Mesodermal cell (in vitro differentiated cells): ENCODE measurements around the gene DCLRE1B.

Source experiments
- H3K27ac ChIP-seq: 2 replicates; pipeline ENCODE4 v1.7.0; 2013; ENCODE audit warnings: mild to moderate bottlenecking, low read depth, low read length, moderate library complexity; ENCODE audit not compliant: severe bottlenecking
- H3K36me3 ChIP-seq: 2 replicates; pipeline ENCODE4 v1.7.1; 2013; ENCODE audit warnings: mild to moderate bottlenecking, low read length, moderate library complexity; ENCODE audit not compliant: control insufficient read depth, insufficient read depth
- H3K4me1 ChIP-seq: one replicate; pipeline ENCODE4 v1.7.1; 2013; ENCODE audit warnings: mild to moderate bottlenecking, low read length; ENCODE audit not compliant: insufficient read depth, control insufficient read depth, poor library complexity, severe bottlenecking
- H3K4me3 ChIP-seq: 2 replicates; pipeline ENCODE4 v1.7.0; 2013; ENCODE audit warnings: low read length, control low read depth, mild to moderate bottlenecking; ENCODE audit not compliant: insufficient read depth, poor library complexity, severe bottlenecking; ENCODE audit errors: extremely low read depth
- H3K9me3 ChIP-seq: 2 replicates; pipeline ENCODE4 v1.7.1; 2013; ENCODE audit warnings: mild to moderate bottlenecking, low read length, moderate library complexity; ENCODE audit not compliant: control insufficient read depth
- WGBS, 2 experiments: methylation state at CpG; one replicate each; pipeline ENCODE4 v1.1.5; 2013; ENCODE audit warnings: missing lambda C conversion rate in 2 of 2; ENCODE audit not compliant: insufficient coverage in 2 of 2; 5-methylcytosine and 5-hydroxymethylcytosine counted together

The DCLRE1B gene

DNA sequence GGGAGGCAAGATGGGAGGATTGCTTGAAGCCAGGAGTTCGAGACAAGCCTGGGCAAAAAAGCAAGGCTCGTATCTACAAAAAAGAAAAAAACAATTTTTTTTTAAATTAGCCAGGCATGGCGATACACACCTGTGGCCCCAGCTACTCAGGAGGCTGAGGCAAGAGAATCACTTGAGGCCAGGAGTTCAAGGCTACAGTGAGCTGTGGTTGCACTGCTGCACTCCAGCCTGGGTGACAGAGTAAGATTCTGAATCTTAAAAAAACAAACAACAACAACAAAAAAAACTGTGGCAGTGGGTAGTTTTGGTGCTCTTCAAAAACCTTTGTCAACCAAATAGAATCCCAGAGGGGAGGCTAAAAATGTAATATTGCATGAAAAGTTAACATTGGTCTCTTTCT lies 34.3 kb upstream of the DCLRE1B start:
- H3K36me3 ChIP-seq: no peaks in the 10 kb centered on the region
- WGBS, 2 experiments: 69 to 88% methylated on average over 2 of the region's 3 CpGs
- no peaks in the 10 kb centered on the region for H3K9me3 ChIP-seq
- no peak overlapping the region for H3K4me3 ChIP-seq
- H3K4me1 ChIP-seq: peaks cover 5% of the 10 kb centered on the region
- H3K27ac ChIP-seq: no peak overlapping the region

- H3K4me1 ChIP-seq: peaks cover 5% of the 10 kb centered on the region
- H3K27ac ChIP-seq: no peak within 1 kb of the TSS
- WGBS, 2 experiments: 61 to 74% methylated on average over 4 of the region's 4 CpGs
- no peaks in the 10 kb centered on the region for H3K36me3 ChIP-seq
- no peaks in the 10 kb centered on the region for H3K9me3 ChIP-seq
- no peak within 1 kb of the TSS for H3K4me3 ChIP-seq
Observed at GRCh38 chr1:113871597-113872113, 33.5 kb upstream of the DCLRE1B start, which contains the start of gene PTPN22. TSS of gene PTPN22 (minus strand) at chr1:113871712.

- no peaks in the 10 kb centered on the region for H3K36me3 ChIP-seq
- no peaks in the 10 kb centered on the region for H3K9me3 ChIP-seq
- no peak overlapping the region for H3K4me3 ChIP-seq
- no peak overlapping the region for H3K27ac ChIP-seq
- H3K4me1 ChIP-seq: peaks cover 5% of the 10 kb centered on the region
Observed at GRCh38 chr1:113872219-113872935, 32.7 kb upstream of the DCLRE1B start.

DNA sequence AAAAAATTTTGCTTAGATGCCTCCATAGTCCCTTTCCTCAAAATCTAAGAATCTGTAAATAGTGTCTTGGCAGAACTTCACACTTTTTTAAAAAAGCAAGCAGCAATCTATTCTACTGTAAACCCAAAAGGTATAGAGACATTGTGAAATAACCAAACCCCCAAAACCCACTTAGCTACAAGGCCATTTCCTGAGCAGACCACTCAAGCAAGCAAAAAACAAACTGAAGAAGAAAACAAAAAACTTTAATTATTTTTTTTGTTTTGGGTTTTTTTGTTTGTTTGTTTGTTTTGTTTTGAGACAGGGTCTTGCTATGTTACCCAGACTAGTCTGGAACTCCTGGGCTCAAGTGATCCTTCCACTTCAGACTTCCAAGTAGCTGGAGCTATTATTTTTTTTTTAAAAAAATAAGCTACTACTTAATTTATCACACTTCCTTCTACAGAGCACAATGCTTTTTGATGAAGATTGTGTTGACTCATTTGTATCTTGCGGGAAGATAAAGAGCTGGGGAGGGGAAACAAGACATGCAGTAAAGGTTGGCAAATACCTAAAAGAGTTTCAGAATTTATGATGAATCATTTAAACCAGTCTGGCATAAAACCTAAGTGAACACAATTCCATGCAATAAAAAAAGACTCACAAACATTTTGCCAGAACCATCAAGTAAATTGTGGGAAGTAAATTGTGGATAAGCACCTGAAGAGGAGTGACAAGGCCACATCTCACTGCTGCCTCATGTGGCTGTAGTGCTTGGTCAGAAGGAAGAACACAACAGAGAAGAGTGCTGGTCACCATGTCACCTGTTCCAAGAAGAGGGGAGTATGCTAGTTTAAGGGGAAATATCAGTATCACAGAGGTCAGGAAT lies 30.9 kb upstream of the DCLRE1B start:
- Histone ChIP-seq H3K4me1 (no peaks in the 10 kb centered on the region), H3K27ac (no peak overlapping the region), H3K4me3 (no peak overlapping the region), H3K36me3 (no peaks in the 10 kb centered on the region), H3K9me3 (no peaks in the 10 kb centered on the region)
- no CpG with 5 or more reads among the region's 1 CpG for WGBS, 2 experiments

DNA sequence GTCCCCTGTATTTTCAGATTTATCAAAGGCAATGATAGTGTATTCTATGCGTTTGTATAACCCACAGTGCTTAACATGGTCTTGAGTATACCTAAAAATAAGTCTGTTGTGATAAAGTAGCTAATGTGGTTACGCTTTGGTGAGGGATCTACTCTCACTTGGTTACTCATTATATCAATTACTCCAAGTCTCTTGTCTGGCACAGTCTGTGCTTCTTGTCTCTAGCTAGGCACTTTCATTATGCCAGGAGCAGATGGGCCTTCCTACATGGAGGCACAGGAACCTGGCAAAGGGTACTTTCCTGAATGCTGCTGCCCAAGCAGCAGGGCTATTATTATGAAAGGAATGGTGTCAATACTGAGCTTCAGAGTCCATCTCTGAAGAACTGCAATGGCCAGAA lies 29.4 kb upstream of the DCLRE1B start:
- H3K4me1 ChIP-seq: no peaks in the 10 kb centered on the region
- H3K9me3 ChIP-seq: no peaks in the 10 kb centered on the region
- WGBS, 2 experiments: no CpG with 5 or more reads among the region's 2 CpGs
- no peak overlapping the region for H3K4me3 ChIP-seq
- no peak overlapping the region for H3K27ac ChIP-seq
- H3K36me3 ChIP-seq: no peaks in the 10 kb centered on the region

DNA sequence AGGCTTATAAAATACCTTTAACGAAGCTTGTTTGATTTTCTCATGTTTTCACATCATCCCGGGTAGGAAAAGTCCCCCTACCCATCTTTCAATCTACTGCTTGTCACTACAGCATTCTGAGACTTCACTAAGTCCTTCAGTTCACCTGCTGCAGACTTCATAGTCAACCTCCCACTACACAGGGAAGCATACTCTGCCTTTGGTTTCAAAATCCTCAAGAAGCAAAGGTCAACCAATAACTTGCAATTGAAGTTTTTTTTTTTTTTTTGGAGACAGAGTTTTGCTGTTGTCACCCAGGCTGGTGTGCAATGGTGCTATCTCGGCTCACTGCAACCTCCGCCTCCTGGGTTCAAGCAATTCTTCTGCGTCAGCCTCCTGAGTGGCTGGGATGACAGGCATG lies 28.9 kb upstream of the DCLRE1B start:
- WGBS, 2 experiments: 81 to 94% methylated on average over 2 to 3 of the region's 5 CpGs
- Histone ChIP-seq H3K9me3 (no peaks in the 10 kb centered on the region), H3K27ac (no peak overlapping the region), H3K4me1 (no peaks in the 10 kb centered on the region), H3K36me3 (no peaks in the 10 kb centered on the region), H3K4me3 (no peak overlapping the region)

DNA sequence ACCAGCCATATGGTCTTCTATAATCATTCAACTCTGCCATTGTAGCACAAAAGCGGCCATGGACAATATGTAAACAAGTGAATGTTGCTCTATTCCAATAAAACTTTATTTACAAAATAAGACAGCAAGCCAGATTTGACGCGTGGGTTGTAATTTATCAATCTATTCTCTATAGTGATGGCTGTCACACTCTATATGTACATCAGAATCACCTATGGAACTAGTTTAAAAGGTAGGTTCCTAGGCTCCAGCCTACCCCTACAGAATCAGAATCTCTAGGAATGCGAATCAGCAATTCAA lies 25.4 kb upstream of the DCLRE1B start:
- Histone ChIP-seq H3K4me1 (no peaks in the 10 kb centered on the region), H3K4me3 (no peak overlapping the region), H3K27ac (no peak overlapping the region), H3K9me3 (no peaks in the 10 kb centered on the region), H3K36me3 (no peaks in the 10 kb centered on the region)
- 100% methylated on average over 1 of the region's 4 CpGs; no CpG with 5 or more reads in 1 of the 2 experiments for WGBS, 2 experiments

DNA sequence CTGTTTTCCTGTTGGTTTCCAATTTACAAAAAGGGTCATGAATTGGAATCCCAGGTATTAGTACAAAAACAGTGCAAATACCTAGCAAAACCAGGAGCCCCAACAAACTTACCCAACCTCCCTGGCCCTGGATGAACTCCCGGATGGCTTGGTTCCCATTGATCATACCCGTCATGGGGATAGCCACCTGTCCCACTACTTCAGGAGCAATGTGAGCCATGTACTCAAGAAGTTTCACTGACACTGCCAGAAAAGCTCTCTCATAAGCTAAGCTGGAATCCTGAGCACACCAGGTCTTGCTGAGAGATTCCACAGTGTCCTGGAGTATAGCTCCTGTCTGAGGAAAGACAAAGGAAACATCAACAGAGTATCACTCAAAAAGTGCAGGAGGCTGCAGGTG lies 23.5 kb upstream of the DCLRE1B start:
- Histone ChIP-seq H3K4me3 (no peak overlapping the region), H3K27ac (no peak overlapping the region), H3K9me3 (no peaks in the 10 kb centered on the region), H3K4me1 (no peaks in the 10 kb centered on the region), H3K36me3 (no peaks in the 10 kb centered on the region)
- 71 to 95% methylated on average over 2 of the region's 2 CpGs for WGBS, 2 experiments

DNA sequence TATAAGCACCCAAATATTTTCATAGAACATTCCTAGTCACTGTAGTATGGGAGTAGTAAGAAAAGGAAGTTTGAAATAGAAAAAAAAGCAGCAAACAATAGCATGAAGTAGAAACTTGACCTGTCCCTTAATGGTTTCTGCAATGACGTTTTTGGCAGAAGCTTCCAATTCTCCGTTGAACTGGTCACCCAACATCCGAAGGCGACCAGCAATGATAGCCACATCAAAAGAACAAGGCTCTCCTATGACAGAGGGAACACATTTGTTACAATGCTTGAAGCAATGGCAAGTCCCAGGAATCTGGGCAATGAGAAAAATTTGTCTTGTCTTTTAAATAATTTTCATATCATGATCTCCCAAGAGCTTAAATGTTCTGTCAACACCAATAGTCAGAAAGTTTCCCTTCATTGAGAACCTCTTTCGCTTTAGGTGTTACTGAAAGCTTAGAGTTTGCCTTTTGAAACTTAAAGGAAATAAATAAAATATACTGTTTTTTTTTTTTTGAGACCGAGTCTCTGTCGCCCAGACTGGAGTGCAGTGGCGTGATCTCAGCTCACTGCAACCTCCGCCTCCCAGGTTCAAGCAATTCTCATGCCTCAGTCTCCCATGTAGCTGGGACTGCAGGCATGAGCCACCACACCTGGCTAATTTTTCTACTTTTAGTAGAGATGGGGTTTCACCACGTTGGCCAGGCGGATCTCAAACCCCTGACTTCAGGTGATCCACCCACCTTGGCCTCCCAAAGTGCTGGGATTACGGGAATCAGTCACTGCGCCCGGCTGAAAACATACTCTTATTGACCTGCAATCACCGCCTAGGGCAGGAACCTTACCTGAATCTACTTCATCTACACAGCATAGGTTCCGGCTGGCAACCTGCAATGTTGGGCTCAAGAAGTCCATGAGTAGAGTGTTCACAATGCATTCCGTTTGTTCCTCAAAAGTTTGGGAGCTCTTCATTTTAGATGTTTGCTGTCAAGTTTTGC lies 18.4 kb upstream of the DCLRE1B start:
- 92% methylated on average over 11 to 15 of the region's 17 CpGs for WGBS, 2 experiments
- Histone ChIP-seq H3K4me3 (no peak overlapping the region), H3K9me3 (no peaks in the 10 kb centered on the region), H3K36me3 (no peaks in the 10 kb centered on the region), H3K4me1 (no peaks in the 10 kb centered on the region), H3K27ac (no peak overlapping the region)

DNA sequence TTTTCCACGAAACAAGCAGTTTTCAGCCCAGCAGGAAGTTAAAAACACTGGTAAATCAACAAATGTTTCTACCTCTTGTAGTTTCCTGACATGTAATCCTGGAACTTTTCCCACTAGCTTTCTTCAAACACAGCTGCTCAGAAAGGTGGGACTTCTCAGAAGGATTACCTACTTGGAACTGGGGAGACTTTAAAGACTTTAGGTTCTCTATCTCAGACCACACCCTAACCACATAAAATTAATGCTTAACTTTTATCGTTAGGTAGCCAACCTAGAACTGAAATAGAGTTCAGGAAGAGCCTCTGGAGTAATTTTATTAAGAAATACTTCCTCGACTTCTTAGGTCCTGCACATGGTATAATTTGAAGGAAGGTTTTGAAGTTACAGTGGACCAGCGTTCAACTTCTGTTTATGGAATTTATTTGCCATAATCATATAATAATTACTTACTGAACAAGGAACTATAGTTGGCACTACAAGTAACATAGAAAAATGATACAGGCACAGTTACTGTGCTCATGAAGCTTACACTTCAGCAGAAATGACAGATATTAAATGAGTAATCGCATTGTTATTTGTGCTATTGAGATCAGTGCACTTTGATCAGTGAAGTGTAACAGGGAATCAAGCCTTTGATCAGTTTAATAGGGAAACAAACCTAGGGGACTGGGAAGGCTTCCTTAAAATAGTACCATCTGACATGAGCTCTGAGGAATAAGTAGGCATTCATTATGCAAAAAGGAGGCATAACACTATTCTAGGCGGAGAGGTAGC lies 17.5 kb upstream of the DCLRE1B start, which contains the start of gene BCL2L15:
Gene BCL2L15, minus strand, starts transcription at position 180 of the 774 bp plus-strand sequence. CDS start 206 bp downstream, outside the sequence.
- 90 to 100% methylated on average over 2 to 3 of the region's 6 CpGs for WGBS, 2 experiments
- H3K4me1 ChIP-seq: no peaks in the 10 kb centered on the region
- no peak within 1 kb of the TSS for H3K27ac ChIP-seq
- no peaks in the 10 kb centered on the region for H3K36me3 ChIP-seq
- no peaks in the 10 kb centered on the region for H3K9me3 ChIP-seq
- H3K4me3 ChIP-seq: no peak within 1 kb of the TSS
